ENCODE measurements around the gene SLC44A5.

The SLC44A5 gene

GRCh38 chr1:75588779-75589475, 22.0 kb downstream of the SLC44A5 start:
- H3K4me2 ChIP-seq (ENCODE audit: low read length), result no peak overlapping the region
- H3K79me2 ChIP-seq (ENCODE audit: low read length), result no peaks in the 10 kb centered on the region
- H3K9me3 ChIP-seq (ENCODE audit: insufficient read depth, low read length), result no peaks in the 10 kb centered on the region
- H3K9ac ChIP-seq (ENCODE audit: low read length), result no peak overlapping the region
- H4K20me1 ChIP-seq (ENCODE audit: insufficient read depth, low read length), result no peaks in the 10 kb centered on the region
- no peaks in the 10 kb centered on the region for H3K27me3 ChIP-seq (ENCODE audit: low read depth, low read length)
- TF ChIP-seq CTCF (IDR thresholded peaks at IDR 0.05; ENCODE audit: low read depth, low read length) (no peak), EZH2phosphoT487 (IDR thresholded peaks at IDR 0.05; ENCODE audit: low read depth) (no peak)
- no peak overlapping the region for H2AFZ ChIP-seq (ENCODE audit: low read depth, low read length)
- H3K36me3 ChIP-seq (replicated peaks; ENCODE audit: low read depth, low read length), result no peaks in the 10 kb centered on the region
- no peak overlapping the region for H3K27ac ChIP-seq (ENCODE audit: low read length)
- no peak overlapping the region for H3K4me3 ChIP-seq (ENCODE audit: low read length)
- H3K4me1 ChIP-seq (ENCODE audit: low read length), result no peaks in the 10 kb centered on the region

- TF ChIP-seq EZH2phosphoT487 (IDR thresholded peaks at IDR 0.05; ENCODE audit: low read depth) (no peak), CTCF (IDR thresholded peaks at IDR 0.05; ENCODE audit: low read depth, low read length) (no peak)
- Histone ChIP-seq H3K4me2 (ENCODE audit: low read length) (no peak overlapping the region), H3K9ac (ENCODE audit: low read length) (no peak overlapping the region), H3K79me2 (ENCODE audit: low read length) (no peaks in the 10 kb centered on the region), H3K9me3 (ENCODE audit: insufficient read depth, low read length) (no peaks in the 10 kb centered on the region), H3K27ac (ENCODE audit: low read length) (no peak overlapping the region), H3K36me3 (replicated peaks; ENCODE audit: low read depth, low read length) (no peaks in the 10 kb centered on the region), H3K27me3 (ENCODE audit: low read depth, low read length) (no peaks in the 10 kb centered on the region), H2AFZ (ENCODE audit: low read depth, low read length) (no peak overlapping the region), H3K4me3 (ENCODE audit: low read length) (no peak overlapping the region), H4K20me1 (ENCODE audit: insufficient read depth, low read length) (no peaks in the 10 kb centered on the region), H3K4me1 (ENCODE audit: low read length) (no peaks in the 10 kb centered on the region)
These were observed 23.2 kb downstream of the SLC44A5 start for GRCh38 chr1:75587692-75588091.

GRCh38 chr1:75583282-75583681, 27.6 kb downstream of the SLC44A5 start:
- H3K4me3 ChIP-seq (ENCODE audit: low read length), result no peak overlapping the region

More at GRCh38 chr1:75583282-75583681, 27.6 kb downstream of the SLC44A5 start:
- TF ChIP-seq EZH2phosphoT487 (IDR thresholded peaks at IDR 0.05; ENCODE audit: low read depth), result no peak
- TF ChIP-seq CTCF (IDR thresholded peaks at IDR 0.05; ENCODE audit: low read depth, low read length), result no peak
- H3K36me3 ChIP-seq (replicated peaks; ENCODE audit: low read depth, low read length), result no peaks in the 10 kb centered on the region
- no peaks in the 10 kb centered on the region for H4K20me1 ChIP-seq (ENCODE audit: insufficient read depth, low read length)
- no peak overlapping the region for H3K4me2 ChIP-seq (ENCODE audit: low read length)
- H3K9me3 ChIP-seq (ENCODE audit: insufficient read depth, low read length), result no peaks in the 10 kb centered on the region
- H3K9ac ChIP-seq (ENCODE audit: low read length), result no peak overlapping the region
- no peaks in the 10 kb centered on the region for H3K79me2 ChIP-seq (ENCODE audit: low read length)
- H2AFZ ChIP-seq (ENCODE audit: low read depth, low read length), result no peak overlapping the region
- H3K4me1 ChIP-seq (ENCODE audit: low read length), result no peaks in the 10 kb centered on the region
- no peaks in the 10 kb centered on the region for H3K27me3 ChIP-seq (ENCODE audit: low read depth, low read length)
- H3K27ac ChIP-seq (ENCODE audit: low read length), result no peak overlapping the region
